Panc1 (cell line): ENCODE results near the gene ARSG. TPM values are rescaled to one million over a fixed set of nuclear protein-coding genes. Genes with fewer than 3 reads are reported as not detected.

Experiments
- ATAC-seq: fragments of 200-7000 bp; cut with Tn5 transposase; 2 replicates; pipeline ENCODE4 v1.9.1; 2020; ENCODE audit warnings: mild to moderate bottlenecking, moderate library complexity
- BruUV-seq: library from RNA; stranded (reverse); fragments of 400-500 nt; replicated peaks from 2 replicates; lab custom pipeline; 2021; lab: Mats Ljungman, UMichigan
- CTCF ChIA-PET: fragments of 300-600 bp; sonication (Branson Sonifier 250); formaldehyde crosslinking; loops from one replicate; lab custom pipeline; 2022; ENCODE audit warnings: antibody characterized with exemption; lab: Charles Lee
- POLR2A ChIA-PET: fragments of 300-600 bp; sonication (Branson Sonifier 250); formaldehyde crosslinking; loops from one replicate; lab custom pipeline; 2022; ENCODE audit warnings: antibody characterized with exemption; lab: Charles Lee
- DNase-seq: peaks from one replicate; pipeline ENCODE4 v3.0.0-alpha.2; 2010; ENCODE audit warnings: low read depth, low spot score
- H3K27ac ChIP-seq: 2 replicates; pipeline ENCODE4 v1.5.1; 2011; ENCODE audit warnings: mild to moderate bottlenecking, low read length, inconsistent platforms
- H3K27me3 ChIP-seq: fragments of 200-500 bp; sonication (Bioruptor generic); 2 replicates; pipeline ENCODE4 v1.6.0; 2014; ENCODE audit warnings: low read length, inconsistent platforms; ENCODE audit not compliant: control insufficient read depth, insufficient read depth
- H3K36me3 ChIP-seq: fragments of 200-500 bp; sonication (Bioruptor generic); 2 replicates; pipeline ENCODE4 v1.5.1; 2014; ENCODE audit warnings: inconsistent platforms, mild to moderate bottlenecking, low read length, moderate library complexity; ENCODE audit not compliant: control insufficient read depth, insufficient read depth
- H3K4me1 ChIP-seq: 2 replicates; pipeline ENCODE4 v1.5.1; 2011; ENCODE audit warnings: inconsistent platforms, mild to moderate bottlenecking, low read length, moderate library complexity; ENCODE audit not compliant: control insufficient read depth, insufficient read depth
- H3K4me3 ChIP-seq, 2 experiments: 2 replicates each; pipeline ENCODE4 v1.5.1; 2011 to 2012; ENCODE audit warnings: low read depth in 2 of 2, low read length in 2 of 2, mild to moderate bottlenecking in 2 of 2, inconsistent platforms in 1 of 2, moderate library complexity in 1 of 2
- H3K9me3 ChIP-seq: fragments of 200-500 bp; sonication (Bioruptor generic); 2 replicates; pipeline ENCODE4 v1.5.1; 2014; ENCODE audit warnings: low read depth, mild to moderate bottlenecking, inconsistent platforms, low read length, moderate library complexity; ENCODE audit not compliant: control insufficient read depth, insufficient read depth
- POLR2AphosphoS5 ChIP-seq: IDR thresholded peaks from 2 replicates; pipeline ENCODE4 v1.6.1; 2012; ENCODE audit warnings: mild to moderate bottlenecking, low read depth, low read length, moderate library complexity
- SIN3A ChIP-seq: IDR thresholded peaks from 2 replicates; pipeline ENCODE4 v1.6.1; 2012; ENCODE audit warnings: low read depth, mild to moderate bottlenecking, low read length, moderate library complexity, borderline replicate concordance; ENCODE audit not compliant: insufficient read depth
- TCF7L2 ChIP-seq: IDR thresholded peaks from 2 replicates; pipeline ENCODE4 v1.6.1; 2011; ENCODE audit warnings: mild to moderate bottlenecking, low read depth, low read length, inconsistent platforms
- in situ Hi-C: cut with HindIII; loops from 2 replicates; pipeline ENCODE4 v1.10.0; 2016; ENCODE audit warnings: low sequenced_read_pairs, low pct_unique_long_range_greater_than_20kb
- intact Hi-C: fragments of 100-400 bp; cut with micrococcal nuclease; formaldehyde crosslinking; loops from one replicate; pipeline ENCODE4 v1.10.0; 2022; ENCODE audit not compliant: unreplicated experiment
- total RNA-seq: library from RNA; stranded (reverse); gene quantifications from one replicate; pipeline ENCODE4 v1.2.1, GENCODE V29; 2021; ENCODE audit not compliant: unreplicated experiment
- TF ChIP-seq, protein P1 (sequence below), 2 experiments: IDR thresholded peaks; 2 replicates each; pipeline ENCODE4 v1.6.1; 2011 to 2012; ENCODE audit warnings: low read depth in 2 of 2, control low read depth in 1 of 2, low read length in 1 of 2, mild to moderate bottlenecking in 1 of 2, moderate library complexity in 1 of 2; ENCODE audit not compliant: insufficient read depth in 1 of 2
- TF ChIP-seq, protein P2 (sequence below): fragments of 450-650 bp; IDR thresholded peaks from 2 replicates; pipeline ENCODE4 v1.5.1; 2017; ENCODE audit warnings: mild to moderate bottlenecking

The ARSG gene
- total RNA-seq, 1 experiment from 2014 or later = 2.3 TPM

DNA sequence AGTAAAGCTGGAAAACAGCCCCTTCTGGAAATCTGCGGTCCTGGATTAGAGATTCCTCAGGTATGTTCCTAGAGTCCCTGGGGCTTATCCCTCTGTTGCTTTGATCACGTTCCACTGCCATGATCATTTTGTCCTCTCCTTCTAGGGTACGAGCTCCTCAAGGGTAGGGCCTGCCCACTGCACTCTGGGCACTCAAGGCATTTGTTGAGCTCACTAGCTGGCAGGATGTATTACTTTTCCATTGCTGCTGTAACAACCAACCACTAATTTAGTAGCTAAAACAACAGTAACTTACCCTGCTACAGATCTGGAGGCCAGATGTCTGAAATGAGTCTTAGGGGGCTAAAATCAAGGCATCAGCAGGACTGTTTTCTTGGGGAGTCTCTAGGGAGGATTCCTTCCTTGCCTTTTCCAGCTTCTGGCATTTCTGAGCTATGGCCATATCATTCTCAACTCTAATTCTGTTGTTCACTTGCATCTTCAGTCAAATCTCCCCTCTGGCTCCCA, 65.7 kb downstream of the ARSG start:
- ChIA-PET CTCF (no interaction called here), POLR2A (no interaction called here)
- in situ Hi-C loops = no loop called here
- H3K4me1 ChIP-seq = no peaks in the 10 kb centered on the region
- no peaks in the 10 kb centered on the region for H3K27me3 ChIP-seq
- DNase-seq = no peak
- intact Hi-C loops = no loop called here
- H3K36me3 ChIP-seq = no peaks in the 10 kb centered on the region
- no peak overlapping the region for H3K27ac ChIP-seq
- no peaks in the 10 kb centered on the region for H3K9me3 ChIP-seq
- BruUV-seq = no TSS peak
- no peak overlapping the region for H3K4me3 ChIP-seq
- ATAC-seq = no peak
- no peak for TF ChIP-seq TCF7L2
- TF ChIP-seq, protein P1, sequence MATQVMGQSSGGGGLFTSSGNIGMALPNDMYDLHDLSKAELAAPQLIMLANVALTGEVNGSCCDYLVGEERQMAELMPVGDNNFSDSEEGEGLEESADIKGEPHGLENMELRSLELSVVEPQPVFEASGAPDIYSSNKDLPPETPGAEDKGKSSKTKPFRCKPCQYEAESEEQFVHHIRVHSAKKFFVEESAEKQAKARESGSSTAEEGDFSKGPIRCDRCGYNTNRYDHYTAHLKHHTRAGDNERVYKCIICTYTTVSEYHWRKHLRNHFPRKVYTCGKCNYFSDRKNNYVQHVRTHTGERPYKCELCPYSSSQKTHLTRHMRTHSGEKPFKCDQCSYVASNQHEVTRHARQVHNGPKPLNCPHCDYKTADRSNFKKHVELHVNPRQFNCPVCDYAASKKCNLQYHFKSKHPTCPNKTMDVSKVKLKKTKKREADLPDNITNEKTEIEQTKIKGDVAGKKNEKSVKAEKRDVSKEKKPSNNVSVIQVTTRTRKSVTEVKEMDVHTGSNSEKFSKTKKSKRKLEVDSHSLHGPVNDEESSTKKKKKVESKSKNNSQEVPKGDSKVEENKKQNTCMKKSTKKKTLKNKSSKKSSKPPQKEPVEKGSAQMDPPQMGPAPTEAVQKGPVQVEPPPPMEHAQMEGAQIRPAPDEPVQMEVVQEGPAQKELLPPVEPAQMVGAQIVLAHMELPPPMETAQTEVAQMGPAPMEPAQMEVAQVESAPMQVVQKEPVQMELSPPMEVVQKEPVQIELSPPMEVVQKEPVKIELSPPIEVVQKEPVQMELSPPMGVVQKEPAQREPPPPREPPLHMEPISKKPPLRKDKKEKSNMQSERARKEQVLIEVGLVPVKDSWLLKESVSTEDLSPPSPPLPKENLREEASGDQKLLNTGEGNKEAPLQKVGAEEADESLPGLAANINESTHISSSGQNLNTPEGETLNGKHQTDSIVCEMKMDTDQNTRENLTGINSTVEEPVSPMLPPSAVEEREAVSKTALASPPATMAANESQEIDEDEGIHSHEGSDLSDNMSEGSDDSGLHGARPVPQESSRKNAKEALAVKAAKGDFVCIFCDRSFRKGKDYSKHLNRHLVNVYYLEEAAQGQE (IDR thresholded peaks at IDR 0.05; ENCODE audit: insufficient read depth in 1 of 2, low read depth in 2 of 2, low read length in 1 of 2) = no peak
- no peak for TF ChIP-seq POLR2AphosphoS5
- no peak for TF ChIP-seq SIN3A
- TF ChIP-seq, protein P2, sequence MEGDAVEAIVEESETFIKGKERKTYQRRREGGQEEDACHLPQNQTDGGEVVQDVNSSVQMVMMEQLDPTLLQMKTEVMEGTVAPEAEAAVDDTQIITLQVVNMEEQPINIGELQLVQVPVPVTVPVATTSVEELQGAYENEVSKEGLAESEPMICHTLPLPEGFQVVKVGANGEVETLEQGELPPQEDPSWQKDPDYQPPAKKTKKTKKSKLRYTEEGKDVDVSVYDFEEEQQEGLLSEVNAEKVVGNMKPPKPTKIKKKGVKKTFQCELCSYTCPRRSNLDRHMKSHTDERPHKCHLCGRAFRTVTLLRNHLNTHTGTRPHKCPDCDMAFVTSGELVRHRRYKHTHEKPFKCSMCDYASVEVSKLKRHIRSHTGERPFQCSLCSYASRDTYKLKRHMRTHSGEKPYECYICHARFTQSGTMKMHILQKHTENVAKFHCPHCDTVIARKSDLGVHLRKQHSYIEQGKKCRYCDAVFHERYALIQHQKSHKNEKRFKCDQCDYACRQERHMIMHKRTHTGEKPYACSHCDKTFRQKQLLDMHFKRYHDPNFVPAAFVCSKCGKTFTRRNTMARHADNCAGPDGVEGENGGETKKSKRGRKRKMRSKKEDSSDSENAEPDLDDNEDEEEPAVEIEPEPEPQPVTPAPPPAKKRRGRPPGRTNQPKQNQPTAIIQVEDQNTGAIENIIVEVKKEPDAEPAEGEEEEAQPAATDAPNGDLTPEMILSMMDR = no peak

DNA sequence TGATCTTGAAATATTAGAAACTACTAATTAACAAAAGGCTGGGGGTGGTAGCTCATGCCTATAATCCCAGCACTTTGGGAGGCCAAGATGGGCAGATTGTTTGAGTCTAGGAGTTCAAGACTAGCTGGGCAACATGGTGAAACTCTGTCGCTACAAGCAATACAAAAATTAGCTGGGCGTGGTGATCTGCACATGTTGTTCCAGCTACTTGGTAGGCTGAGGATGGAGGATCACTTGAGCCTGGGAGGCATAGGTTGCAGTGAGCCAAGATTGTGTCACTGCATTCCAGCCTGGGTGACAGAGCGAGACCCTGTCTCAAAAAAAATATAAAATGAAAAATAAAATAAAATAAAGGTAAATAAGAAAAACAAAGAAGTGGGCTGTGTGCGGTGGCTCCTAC, 66.6 kb downstream of the ARSG start:
- POLR2A ChIA-PET = no interaction called here
- CTCF ChIA-PET = no interaction called here
- intact Hi-C loops = no loop called here
- no peaks in the 10 kb centered on the region for H3K36me3 ChIP-seq
- no peaks in the 10 kb centered on the region for H3K9me3 ChIP-seq
- no peak overlapping the region for H3K27ac ChIP-seq
- no peaks in the 10 kb centered on the region for H3K27me3 ChIP-seq
- in situ Hi-C loops = no loop called here
- TF ChIP-seq SIN3A (no peak), TCF7L2 (no peak), POLR2AphosphoS5 (no peak)
- TF ChIP-seq, protein P2 = no peak
- TF ChIP-seq, protein P1 (IDR thresholded peaks at IDR 0.05; ENCODE audit: insufficient read depth in 1 of 2, low read depth in 2 of 2, low read length in 1 of 2) = no peak
- H3K4me3 ChIP-seq = no peak overlapping the region
- ATAC-seq (no peak), DNase-seq (no peak)
- BruUV-seq = no TSS peak
- no peaks in the 10 kb centered on the region for H3K4me1 ChIP-seq
